Astrocyte (in vitro differentiated cells and primary cell): ENCODE data around the gene ANKRD28. TPM values are rescaled to one million over a fixed set of nuclear protein-coding genes. Genes with fewer than 3 reads are reported as not detected.
"Not testable (repeated sequence)": the region's sequence is repeated elsewhere in the genome, so short reads cannot be mapped to it uniquely, and the experiment has no call there.

Source experiments
- DNase-seq: peaks from one replicate; pipeline ENCODE4 v3.0.0-alpha.2; 2010; ENCODE audit warnings: low read depth
- FAIRE-seq: peaks from 2 replicates; lab custom pipeline; 2011; peaks lifted over from hg19 to GRCh38; lab: Jason Lieb, UNC
- H2AFZ ChIP-seq: 2 replicates; pipeline ENCODE4 v1.6.0; 2012; ENCODE audit warnings: low read depth, low read length, inconsistent platforms
- H3K27ac ChIP-seq: 2 replicates; pipeline ENCODE4 v1.5.1; 2011; ENCODE audit warnings: low read depth, low read length, inconsistent platforms
- H3K27me3 ChIP-seq: 2 replicates; pipeline ENCODE4 v1.6.0; 2011; ENCODE audit warnings: low read length, inconsistent platforms; ENCODE audit not compliant: insufficient read depth
- H3K36me3 ChIP-seq: 2 replicates; pipeline ENCODE4 v1.5.1; 2011; ENCODE audit warnings: low read length, inconsistent platforms; ENCODE audit not compliant: insufficient read depth
- H3K4me1 ChIP-seq: 2 replicates; pipeline ENCODE4 v1.5.1; 2011; ENCODE audit warnings: low read length, inconsistent platforms; ENCODE audit not compliant: insufficient read depth
- H3K4me2 ChIP-seq: 2 replicates; pipeline ENCODE4 v1.6.0; 2012; ENCODE audit warnings: low read length, inconsistent platforms
- H3K4me3 ChIP-seq: 2 replicates; pipeline ENCODE4 v1.5.1; 2011; ENCODE audit warnings: low read depth, mild to moderate bottlenecking, low read length, inconsistent platforms; ENCODE audit not compliant: insufficient read depth
- H3K79me2 ChIP-seq: 2 replicates; pipeline ENCODE4 v1.6.0; 2012; ENCODE audit warnings: mild to moderate bottlenecking, low read length, inconsistent platforms; ENCODE audit not compliant: insufficient read depth
- H3K9ac ChIP-seq: 2 replicates; pipeline ENCODE4 v1.6.0; 2012; ENCODE audit warnings: mild to moderate bottlenecking, low read length, inconsistent platforms
- H3K9me3 ChIP-seq: 2 replicates; pipeline ENCODE4 v1.5.1; 2012; ENCODE audit warnings: low read depth, mild to moderate bottlenecking, low read length, inconsistent platforms; ENCODE audit not compliant: insufficient read depth
- H4K20me1 ChIP-seq: 2 replicates; pipeline ENCODE4 v1.6.0; 2012; ENCODE audit warnings: low read length, inconsistent platforms; ENCODE audit not compliant: insufficient read depth
- H3K27ac Mint-ChIP-seq: one replicate; pipeline ENCODE4 v1.8.0; 2021; ENCODE audit warnings: mild to moderate bottlenecking, mixed read lengths; ENCODE audit not compliant: unreplicated experiment
- H3K27me3 Mint-ChIP-seq: one replicate; pipeline ENCODE4 v1.8.0; 2021; ENCODE audit warnings: low read depth, mixed read lengths; ENCODE audit not compliant: unreplicated experiment
- H3K36me3 Mint-ChIP-seq: one replicate; pipeline ENCODE4 v1.8.0; 2021; ENCODE audit warnings: low read depth, mixed read lengths; ENCODE audit not compliant: unreplicated experiment
- H3K4me1 Mint-ChIP-seq: one replicate; pipeline ENCODE4 v1.8.0; 2021; ENCODE audit warnings: low read depth, mixed read lengths; ENCODE audit not compliant: unreplicated experiment
- H3K4me3 Mint-ChIP-seq: one replicate; pipeline ENCODE4 v1.8.0; 2021; ENCODE audit warnings: mild to moderate bottlenecking, moderate library complexity, mixed read lengths; ENCODE audit not compliant: unreplicated experiment
- H3K9me3 Mint-ChIP-seq: one replicate; pipeline ENCODE4 v1.8.0; 2021; ENCODE audit warnings: mild to moderate bottlenecking, mixed read lengths; ENCODE audit not compliant: unreplicated experiment
- CTCF ChIP-seq: IDR thresholded peaks from 2 replicates; pipeline ENCODE4 v1.5.1; 2011; ENCODE audit warnings: low read depth, mild to moderate bottlenecking, inconsistent platforms, low read length, moderate library complexity; ENCODE audit not compliant: insufficient read depth
- EZH2 ChIP-seq: IDR thresholded peaks from 2 replicates; pipeline ENCODE4 v1.6.1; 2012; ENCODE audit warnings: mild to moderate bottlenecking, low read length, inconsistent platforms; ENCODE audit not compliant: insufficient read depth
- total RNA-seq: library from RNA; stranded (reverse); gene quantifications from 2 replicates; pipeline ENCODE4 v1.2.1, GENCODE V29; 2021

Gene ANKRD28
- total RNA-seq, 1 donor from 2014 or later: 61.3 TPM

- peaks cover 10% of the 10 kb centered on the region for H3K36me3 ChIP-seq
- TF ChIP-seq EZH2 (no peak), CTCF (no peak)
- H3K4me3 ChIP-seq: no peak overlapping the region
- no peak overlapping the region for H3K4me2 ChIP-seq
- Mint-ChIP-seq H3K9me3 (no peaks in the 10 kb centered on the region), H3K27me3 (no peaks in the 10 kb centered on the region), H3K36me3 (peaks cover 6% of the 10 kb centered on the region), H3K4me1 (peaks cover 20% of the 10 kb centered on the region), H3K27ac (no peak overlapping the region), H3K4me3 (no peak overlapping the region)
- peaks cover 21% of the 10 kb centered on the region for H3K4me1 ChIP-seq
- FAIRE-seq (no peak), DNase-seq (no peak)
- no peaks in the 10 kb centered on the region for H3K9me3 ChIP-seq
- H3K9ac ChIP-seq: no peak overlapping the region
- no peaks in the 10 kb centered on the region for H3K27me3 ChIP-seq
- H3K27ac ChIP-seq: no peak overlapping the region
- H4K20me1 ChIP-seq: peaks cover 10% of the 10 kb centered on the region
- H2AFZ ChIP-seq: no peak overlapping the region
- peaks cover 98% of the 10 kb centered on the region for H3K79me2 ChIP-seq
These were observed 19.4 kb downstream of the ANKRD28 start for GRCh38 chr3:15778332-15778858.

- H2AFZ ChIP-seq, H3K27ac Mint-ChIP-seq, H3K4me3 ChIP-seq, H3K4me2 ChIP-seq, FAIRE-seq, H3K27ac ChIP-seq, H3K9me3 Mint-ChIP-seq, H3K36me3 Mint-ChIP-seq, H3K9me3 ChIP-seq, H3K4me1 Mint-ChIP-seq, H3K27me3 Mint-ChIP-seq, H3K4me1 ChIP-seq, H3K9ac ChIP-seq, H3K4me3 Mint-ChIP-seq, H3K36me3 ChIP-seq, H3K27me3 ChIP-seq, DNase-seq: not testable (repeated sequence)
- Histone ChIP-seq H4K20me1 (peaks cover 10% of the 10 kb centered on the region), H3K79me2 (peaks cover 96% of the 10 kb centered on the region)
These were observed 22.7 kb downstream of the ANKRD28 start for GRCh38 chr3:15774931-15775560.

GRCh38 chr3:15771444-15771843, 26.3 kb downstream of the ANKRD28 start:
- Mint-ChIP-seq H3K4me1 (peaks cover 19% of the 10 kb centered on the region), H3K4me3 (no peak overlapping the region), H3K36me3 (peaks cover 4% of the 10 kb centered on the region), H3K9me3 (no peaks in the 10 kb centered on the region), H3K27ac (peak overlapping the region; percentile 47), H3K27me3 (no peaks in the 10 kb centered on the region)
- H3K4me1 ChIP-seq: peaks cover 15% of the 10 kb centered on the region
- no peaks in the 10 kb centered on the region for H3K9me3 ChIP-seq
- TF ChIP-seq CTCF (no peak), EZH2 (no peak)
- H3K4me3 ChIP-seq: no peak overlapping the region
- H3K27me3 ChIP-seq: no peaks in the 10 kb centered on the region
- FAIRE-seq (no peak), DNase-seq (no peak)
- no peak overlapping the region for H3K9ac ChIP-seq
- no peak overlapping the region for H3K27ac ChIP-seq
- H3K79me2 ChIP-seq: peaks cover 86% of the 10 kb centered on the region
- H3K4me2 ChIP-seq: no peak overlapping the region
- H4K20me1 ChIP-seq: peaks cover 3% of the 10 kb centered on the region
- H2AFZ ChIP-seq: no peak overlapping the region
- no peaks in the 10 kb centered on the region for H3K36me3 ChIP-seq
